Activated CD8-positive, alpha-beta memory T cell treated with anti-CD3 and anti-CD28 coated beads, Interleukin-2, amount 50 U/mL, for 4 hours (primary cell): ENCODE data around the gene RER1.
"Not testable (repeated sequence)": the region's sequence is repeated elsewhere in the genome, so short reads cannot be mapped to it uniquely, and the experiment has no call there.

Source experiments
- DNase-seq: peaks from one replicate; pipeline ENCODE4 v3.0.0-alpha.2; 2020

RER1 gene

DNA sequence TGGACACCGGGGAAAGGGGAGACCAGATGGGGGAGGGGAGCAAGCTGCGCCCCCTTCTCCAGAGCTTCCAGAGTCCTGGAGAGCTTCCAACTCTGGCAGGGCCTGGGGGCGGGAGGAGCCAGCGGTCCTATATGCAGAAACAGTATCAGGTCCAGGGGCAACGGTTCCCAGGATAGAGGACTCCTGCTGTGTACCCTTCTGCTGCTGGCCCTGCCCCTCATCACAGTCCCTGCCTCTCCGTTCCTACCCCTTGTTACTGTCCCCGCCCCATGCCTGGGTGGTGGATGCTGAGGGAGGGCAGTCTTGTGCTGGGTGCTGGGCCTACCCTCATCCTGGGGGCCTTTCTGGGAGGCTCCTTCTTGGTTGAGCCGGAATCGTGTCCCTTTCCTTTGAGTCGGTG, 39.9 kb downstream of the RER1 start:
- no peak for DNase-seq

DNA sequence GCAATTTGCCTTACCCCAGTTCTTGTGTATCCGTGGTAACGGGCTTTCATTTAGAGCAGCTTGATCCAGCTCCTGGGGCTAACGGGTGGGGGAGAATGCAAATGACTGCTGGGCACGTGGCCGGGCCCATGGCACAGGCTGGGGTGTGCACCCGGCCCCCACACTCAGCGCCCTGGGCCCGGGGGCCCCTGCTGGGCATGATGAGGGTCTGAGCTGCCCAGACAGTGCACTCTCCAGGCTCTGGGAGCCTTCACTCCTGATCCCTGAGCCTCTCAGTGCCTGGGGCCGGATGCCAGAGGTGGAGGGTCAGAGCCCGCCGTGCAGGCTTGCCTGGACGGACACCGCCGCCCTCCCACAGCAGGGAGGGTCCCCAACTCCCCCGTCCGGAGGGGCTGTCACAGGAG, 40.8 kb downstream of the RER1 start:
- no peak for DNase-seq

DNA sequence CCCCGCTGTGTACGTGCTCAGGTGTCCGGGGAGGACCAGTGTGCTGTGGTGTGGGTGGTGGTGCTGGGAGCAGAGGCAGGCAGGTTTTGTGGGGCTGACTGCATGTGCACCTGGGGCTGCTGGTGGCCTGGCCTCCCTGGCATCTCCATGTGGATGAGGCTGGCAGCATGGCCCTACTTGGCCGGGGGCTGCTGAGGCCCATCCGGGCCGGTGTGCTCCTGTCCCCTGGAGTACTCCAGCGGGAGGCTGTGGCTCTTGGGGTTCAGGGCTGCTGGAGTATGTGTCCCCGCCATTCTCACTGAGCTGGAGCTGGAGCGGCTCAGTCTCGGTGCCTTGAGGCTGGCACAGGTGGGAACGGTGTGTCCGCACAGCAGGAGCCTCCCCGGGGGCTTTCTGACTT, 41.6 kb downstream of the RER1 start:
- no peak for DNase-seq

DNA sequence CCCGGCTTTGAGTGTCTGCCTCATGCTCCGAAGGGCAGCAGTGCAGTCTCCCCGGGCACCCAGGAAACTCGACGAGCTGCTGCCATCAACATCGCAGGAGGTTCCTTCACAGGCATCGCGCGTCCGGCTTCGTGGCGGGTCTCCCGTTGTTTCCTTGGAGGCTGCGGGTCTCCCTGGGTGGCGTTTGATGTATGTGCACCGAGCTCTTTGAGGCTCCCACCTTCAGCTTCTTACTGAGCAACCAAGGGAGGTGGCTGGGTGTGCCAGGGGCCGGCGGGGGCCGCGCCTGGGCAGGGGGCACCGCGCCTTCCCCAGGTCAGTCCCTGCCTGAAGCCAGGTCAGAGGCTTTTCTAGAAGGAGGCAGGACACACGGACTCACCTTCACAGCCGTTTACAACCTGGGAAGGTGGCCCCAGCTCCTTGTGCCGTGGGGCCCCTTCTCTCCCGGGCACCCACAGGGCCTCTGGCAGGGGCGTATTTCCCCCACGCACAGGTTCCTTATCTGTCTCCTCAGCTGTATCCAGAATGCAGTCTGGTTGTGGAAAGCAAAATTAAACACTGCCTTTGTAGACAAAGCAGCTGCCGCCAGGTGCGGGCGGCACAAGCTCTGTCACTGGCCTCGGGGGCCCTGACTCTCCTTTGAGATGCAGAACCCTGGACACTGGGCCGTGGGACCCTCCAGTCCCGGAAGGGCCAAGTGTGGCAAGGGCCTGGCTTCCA, 42.5 kb downstream of the RER1 start:
- no peak for DNase-seq

DNA sequence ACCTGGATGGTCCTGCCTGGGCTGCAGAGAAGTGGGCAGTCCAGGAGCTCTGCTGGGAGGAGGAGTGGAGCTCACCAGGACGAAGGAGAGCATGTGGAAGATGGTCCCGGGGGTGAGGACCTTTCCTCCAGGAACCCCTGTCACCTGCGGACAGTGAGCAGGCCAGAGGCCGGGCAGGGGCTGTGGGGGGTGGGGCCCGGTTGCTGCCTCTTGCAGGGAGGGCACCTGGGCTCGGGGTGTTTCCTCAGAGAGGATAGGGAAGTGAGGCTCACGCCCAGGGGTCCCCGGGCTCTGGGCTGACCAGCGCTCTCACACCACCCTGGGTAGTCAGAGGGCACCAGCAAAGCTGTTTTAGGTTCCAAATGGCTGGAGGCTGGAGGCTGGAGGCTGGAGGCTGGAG, 43.5 kb downstream of the RER1 start:
- no peak for DNase-seq

DNA sequence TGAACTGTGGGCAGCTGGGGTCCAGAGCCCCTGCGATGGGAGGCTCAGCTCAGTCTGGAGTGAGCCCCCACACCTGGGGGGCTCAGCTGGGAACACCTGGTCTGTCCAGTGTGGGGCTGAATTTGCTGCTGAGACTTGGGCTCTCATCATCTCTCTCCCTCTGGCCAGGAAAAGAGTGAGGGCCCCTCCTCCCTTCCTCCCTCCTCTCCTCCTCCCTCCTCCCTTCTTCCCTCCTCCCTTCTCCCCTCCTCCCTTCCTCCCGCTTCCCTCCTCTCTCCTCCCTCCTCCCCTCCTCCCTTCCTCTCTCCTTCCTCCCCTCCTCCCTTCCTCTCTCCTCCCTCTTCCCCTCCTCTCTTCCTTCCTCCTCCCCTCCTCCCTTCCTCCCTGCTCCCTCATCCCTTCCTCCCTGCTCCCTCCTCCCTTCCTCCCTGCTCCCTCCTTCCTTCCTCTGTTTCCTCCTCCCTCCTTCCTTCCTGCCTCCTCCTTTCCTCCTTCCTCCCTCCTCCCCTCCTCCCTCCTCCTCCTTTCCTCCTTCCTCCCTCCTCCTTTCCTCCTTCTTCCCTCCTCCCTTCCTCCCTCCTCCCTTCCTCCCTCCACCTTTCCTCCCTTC, 44.2 kb downstream of the RER1 start:
- DNase-seq: no peak

DNA sequence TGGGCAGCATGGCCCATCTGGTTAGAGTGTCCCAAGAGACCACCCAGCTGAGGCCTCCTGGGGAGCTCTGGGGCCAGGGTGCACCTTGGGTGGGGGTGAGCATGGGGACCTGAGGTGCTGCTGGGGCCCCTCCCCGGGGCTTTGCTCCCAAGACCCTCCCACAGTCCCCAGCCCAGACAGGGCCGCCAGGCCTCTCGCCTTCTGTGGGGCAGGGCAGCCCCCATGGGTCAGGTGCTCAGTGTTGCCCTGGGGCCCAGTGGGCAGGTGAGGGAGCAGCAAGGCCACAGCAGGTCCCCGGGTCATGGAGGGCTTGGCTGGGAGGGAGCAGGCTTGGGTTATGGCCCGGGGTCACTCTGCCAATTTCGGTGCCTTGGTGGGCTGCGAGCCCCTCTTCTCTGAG, 45.2 kb downstream of the RER1 start:
- no peak for DNase-seq

DNA sequence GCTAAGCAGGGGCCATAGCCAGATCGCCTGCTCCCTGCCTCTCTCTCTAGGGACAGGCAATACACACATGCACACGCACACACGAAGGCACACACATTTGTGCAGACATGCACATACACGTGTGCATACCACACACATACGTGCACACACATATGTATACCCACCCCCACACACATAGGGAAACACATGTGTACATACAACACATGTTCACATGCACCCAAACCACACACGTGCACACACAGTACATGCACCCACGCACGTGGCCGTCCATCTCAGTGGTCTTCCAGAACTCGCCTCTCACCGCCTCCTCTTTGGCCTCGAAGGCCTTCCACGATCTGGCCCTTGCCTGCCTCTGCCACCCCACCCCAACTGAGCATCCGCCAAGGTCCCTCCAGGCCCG, 46.0 kb downstream of the RER1 start:
- DNase-seq: no peak

DNA sequence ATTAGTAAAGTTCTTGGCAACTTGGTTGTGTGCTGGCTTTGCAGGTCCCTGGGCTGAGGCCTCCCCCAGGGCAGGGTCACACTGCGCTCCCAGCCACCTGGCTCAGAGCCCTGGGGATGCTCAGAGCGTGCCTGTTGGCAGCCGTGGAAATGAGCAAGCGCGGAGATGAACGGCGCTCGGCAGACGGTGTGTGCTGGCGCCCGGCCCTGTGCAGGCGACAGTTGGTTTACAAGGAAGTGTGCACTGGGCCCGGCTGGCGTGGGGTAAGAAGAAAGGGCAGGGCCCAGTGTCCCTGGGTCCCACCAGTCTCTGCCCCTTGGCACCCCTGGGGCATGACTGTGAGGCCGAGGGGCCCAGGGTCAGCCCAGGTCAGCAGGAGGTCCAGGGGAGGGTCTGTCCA, 46.4 kb downstream of the RER1 start:
- DNase-seq: no peak

DNA sequence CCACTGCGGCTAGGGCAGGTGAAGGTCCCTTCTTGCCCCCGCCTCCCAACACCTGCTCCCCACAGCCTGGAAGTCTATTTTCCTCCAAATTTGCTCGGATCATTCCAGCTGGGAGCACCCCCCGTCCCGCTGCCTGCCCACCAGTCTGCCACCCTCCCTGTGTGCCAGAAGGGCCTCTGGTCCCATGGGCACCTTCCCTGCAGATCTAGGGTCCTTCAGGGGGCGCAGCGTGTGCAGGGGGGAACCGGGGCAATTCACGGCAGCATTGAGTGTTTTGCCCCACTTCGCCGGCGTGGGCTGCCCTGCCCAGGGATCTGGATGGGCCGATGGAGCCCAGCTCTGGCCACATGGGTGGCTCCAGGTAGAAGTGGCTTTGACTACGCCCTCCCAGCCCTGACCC, 47.0 kb downstream of the RER1 start:
- no peak for DNase-seq

DNA sequence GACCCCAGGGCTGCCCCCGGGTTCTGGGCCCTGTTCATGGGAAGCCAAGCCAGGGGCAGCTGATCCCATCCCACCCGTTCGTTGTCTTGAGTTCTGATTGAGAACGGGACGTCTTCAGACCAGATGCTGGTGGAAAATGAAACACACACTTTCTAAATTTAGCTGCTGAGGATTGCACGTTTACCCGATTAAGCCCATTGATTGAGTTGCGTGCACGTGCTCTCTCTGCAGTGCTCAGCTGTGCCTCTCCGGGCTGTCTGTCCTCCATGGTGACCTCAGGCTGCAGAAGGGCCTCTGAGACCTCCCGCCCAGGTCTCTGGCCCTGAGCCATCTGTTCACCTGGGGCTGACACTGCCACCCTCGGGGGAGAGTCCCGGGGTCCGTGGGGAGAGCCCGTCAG, 47.7 kb downstream of the RER1 start:
- no peak for DNase-seq

DNA sequence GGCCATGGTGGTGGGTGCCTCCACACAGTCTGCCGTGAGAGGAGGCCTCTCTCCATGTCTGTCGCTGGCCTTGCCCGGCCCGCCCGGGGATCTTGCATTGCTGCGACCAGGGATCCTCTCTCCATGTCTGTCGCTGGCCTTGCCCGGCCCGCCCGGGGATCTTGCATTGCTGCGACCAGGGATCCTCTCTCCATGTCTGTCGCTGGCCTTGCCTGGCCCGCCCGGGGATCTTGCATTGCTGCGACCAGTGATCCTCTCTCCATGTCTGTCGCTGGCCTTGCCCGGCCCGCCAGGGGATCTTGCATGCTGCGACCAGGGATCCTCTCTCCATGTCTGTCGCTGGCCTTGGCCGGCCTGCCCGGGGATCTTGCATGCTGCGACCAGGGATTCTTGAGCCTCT, 48.7 kb downstream of the RER1 start:
- DNase-seq: not testable (repeated sequence)

DNA sequence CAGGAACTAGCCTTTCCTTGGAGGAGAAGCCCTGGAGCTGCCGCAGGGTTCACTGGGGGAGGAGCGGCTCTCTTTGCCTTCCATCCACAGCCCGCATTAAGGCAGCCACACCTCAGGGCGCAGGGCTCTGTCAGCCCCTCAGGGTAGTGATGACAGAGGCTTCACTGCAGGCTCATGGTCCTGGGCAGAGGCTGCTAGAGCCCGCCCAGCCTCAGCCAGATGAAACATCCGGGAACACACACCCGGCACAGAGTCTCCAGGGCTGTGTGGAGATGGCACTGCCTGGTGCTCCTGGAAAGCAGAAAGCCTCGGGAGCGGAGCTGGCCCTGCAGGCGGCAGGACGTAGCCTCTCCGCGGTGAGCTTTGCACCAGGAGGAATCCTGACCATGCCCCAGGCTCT, 50.1 kb downstream of the RER1 start:
- no peak for DNase-seq

DNA sequence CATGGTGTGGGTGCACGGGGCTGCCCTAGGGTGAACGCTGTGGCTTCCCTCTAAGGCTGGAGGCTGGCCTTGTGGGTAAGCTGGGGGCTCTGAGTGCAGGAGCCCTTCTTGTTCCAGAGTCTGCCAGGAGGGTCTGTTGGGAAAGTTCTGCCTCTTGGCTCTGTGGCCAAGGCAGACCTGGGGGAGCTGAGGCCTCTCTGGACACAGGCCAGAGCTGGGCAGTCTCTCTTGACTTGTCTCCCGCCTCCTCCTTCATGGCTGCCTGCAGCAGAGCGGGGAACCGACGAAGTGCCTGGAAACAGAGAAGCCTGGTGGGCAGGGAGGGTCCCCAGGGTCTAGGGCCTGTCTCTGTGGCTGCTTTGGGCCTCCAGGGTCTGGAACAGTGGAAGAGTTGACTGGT, 51.0 kb downstream of the RER1 start:
- no peak for DNase-seq

DNA sequence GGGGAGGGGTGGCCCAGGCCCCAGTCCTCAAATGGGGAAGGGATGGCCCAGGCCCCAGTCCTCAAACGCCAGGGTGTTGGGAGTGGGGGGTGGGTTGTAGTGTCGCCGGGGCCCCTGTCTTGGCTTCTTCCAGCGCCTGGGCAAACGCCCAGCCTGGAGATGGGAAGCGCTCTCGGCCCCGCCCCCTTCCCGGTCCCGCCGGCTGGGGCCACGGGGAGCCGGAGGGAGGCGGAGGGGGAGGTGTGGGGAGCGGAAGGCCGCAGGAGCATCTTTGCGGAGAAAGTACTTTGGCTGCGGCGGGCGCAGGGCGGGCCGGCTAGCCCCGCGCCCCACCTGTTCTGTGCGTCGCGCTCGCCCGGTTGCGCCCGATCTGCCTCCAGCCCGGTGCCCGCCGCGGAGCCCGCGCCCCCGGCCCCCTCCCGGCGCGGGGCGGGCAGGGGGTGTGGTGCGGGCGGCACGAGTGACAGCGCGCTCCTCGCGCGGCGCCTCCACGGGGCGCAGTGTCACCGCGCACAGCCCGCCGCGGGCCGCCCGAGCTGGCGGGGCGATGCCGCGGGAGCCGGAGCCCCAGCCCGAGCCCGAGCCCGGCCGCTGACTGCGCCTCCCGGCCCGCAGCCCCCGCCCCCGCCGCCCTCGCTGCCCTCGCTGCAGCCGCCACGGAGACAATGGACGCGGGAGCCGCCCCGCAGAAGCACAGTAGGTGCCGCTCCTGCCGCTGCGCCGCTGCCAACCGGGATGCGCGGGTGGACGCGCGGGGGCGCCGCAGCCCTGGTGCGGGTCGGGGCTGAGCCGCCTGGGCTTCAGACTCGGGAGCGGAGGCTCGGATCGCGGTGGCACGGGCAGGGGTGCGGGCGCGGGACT, 51.9 kb downstream of the RER1 start:
- DNase-seq: no peak

DNA sequence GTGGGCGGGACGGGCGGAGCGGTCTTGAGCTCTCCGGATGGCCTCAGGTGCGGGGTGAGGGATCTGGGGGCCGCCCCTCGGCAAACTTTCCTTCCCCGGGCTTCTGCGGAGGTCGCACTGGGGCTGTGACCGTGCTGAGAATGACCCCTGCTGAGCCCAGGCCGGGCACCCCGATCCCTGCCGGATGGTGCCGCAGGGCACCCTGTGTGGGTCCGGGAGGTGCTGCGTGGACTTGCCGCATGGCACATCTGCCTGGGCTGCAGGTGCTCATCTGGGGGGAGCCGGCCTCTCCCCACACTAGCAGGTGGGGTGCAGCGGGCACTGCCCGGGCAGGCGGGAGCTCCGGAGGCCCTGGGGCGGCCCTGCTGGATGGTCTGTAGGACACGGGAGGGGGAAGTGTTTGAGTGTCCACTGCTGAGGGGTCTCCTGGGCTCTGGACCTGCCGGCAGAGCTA, 52.5 kb downstream of the RER1 start:
- DNase-seq: no peak

DNA sequence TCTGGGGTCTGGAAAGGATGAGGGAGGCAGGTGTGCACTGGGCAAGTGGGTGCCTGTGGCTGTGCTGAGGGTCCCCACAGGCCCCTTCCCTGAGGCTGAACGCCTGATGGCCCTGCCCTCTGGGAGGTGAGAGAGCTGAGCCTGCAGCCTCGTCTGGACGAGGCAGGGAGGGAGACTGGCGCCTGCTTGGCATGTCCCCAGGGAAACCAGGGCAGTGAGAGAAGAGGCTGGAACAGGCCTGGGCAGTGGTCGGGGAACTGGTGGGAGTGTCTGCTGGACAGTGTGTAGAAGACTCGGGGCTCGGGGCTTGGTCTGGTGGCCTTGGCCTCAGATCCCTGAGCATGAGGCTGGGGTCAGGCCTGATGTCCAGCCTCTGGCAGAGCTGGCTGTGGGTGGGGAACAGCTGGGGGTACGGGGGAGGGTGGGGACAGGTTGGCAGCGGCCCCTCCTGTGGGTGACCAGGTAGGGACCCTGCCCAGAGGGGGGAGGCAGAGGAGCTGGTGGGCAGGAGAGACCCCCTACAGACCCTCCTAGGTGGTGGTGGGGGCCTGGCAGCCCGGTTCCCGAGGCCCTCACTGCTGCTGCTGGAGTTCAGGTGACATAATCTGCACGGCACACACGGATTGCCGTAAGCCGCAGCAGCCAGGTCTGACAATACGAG, 53.7 kb downstream of the RER1 start:
- no peak for DNase-seq

DNA sequence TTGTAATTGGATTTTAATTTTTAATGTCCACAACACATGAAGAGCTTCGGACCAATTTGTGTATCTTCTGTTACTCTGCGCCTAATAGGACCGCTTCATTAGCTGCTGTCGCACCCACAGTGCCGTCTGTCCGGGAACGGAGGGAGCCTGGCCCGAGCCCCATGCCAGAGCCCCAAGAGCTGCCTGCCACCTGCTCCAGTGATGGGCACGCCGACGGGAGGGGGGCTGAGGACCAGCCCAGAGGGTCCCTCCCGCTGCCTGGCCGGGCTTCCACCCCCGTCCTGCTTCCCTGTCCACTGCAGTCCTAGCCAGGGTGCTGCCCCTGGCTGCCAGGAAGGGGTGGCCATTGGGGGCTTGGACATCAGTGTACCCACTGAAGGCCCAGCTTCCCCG, 54.2 kb downstream of the RER1 start:
- DNase-seq: no peak

DNA sequence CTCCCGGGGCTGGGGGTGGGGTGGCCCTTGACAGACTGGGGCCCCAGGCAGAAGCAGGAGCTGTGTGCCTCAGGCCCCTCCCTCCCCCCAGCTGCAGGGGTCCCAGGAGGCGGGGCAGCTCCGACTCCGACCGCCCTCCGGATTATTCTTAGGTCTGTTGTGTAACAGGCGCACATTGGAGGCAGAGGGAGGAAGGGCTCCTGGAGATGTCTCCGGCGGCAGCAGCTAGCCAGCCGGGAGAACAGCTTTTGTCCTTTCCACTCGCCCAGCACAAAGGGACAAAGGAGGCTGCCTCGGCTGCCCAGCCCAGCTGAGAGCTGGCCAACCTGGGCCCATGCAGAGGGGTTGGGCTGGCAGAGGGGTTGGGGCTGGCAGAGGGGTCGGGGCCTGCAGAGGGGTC, 54.8 kb downstream of the RER1 start:
- no peak for DNase-seq

DNA sequence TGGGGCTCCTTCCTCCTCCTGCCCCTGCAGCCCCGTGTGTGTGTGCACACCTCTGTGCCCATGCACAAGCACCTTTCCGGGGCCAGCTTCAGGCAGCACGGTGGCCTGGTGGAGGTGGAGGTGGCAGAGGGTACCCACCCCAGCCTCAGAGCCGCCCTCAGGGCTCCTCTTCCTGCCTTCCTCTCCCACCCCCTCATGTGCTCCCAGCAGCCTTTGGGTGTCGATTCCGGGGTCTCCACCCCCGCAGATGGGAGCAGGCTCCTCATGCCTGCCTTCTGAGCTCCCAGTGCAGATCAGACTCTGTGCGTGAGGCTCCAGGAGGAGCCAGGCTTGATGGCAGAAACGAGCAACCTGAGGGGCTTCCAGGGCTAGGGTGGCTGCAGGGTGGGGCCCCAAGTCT, 55.2 kb downstream of the RER1 start:
- no peak for DNase-seq

DNA sequence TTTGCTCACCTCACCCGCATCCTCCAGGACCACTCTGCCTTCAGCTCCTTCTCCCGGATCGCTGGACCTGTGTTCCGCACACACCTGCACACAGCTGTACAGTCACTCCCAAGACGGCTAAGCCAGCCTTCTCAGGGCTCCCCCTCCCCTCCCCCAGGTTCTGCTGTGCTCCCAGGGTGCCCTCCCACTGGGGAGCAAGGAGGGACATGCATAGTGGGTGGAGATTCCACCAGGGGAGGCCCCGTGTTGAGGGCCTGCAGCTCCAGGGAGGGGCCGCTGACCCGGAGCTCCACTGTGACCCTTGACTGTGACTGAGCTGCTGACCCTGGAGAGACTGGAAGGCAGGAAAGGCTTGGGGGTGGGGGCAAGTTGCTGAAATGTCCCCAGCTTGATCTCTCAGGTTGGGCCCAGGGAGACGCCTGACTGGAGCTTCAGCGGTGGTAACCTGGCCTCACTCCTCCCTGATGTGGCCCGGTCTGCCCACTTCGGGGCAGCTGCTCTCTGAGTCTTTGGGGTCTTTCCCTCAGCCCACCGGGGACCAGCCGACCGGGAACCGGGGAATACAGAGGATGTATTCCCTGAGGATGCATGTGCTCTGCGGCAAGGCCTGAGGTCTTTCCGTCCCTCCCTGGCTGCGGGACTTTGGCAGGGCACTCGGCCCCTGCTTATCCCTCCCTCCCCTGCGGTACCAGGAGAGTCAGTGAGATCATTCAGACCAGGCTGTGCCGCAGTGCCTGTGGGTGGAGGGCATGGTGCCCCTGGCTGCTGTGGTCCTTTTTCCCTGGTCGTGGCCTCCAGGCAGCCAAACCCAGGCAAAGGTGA, 55.8 kb downstream of the RER1 start:
- no peak for DNase-seq

DNA sequence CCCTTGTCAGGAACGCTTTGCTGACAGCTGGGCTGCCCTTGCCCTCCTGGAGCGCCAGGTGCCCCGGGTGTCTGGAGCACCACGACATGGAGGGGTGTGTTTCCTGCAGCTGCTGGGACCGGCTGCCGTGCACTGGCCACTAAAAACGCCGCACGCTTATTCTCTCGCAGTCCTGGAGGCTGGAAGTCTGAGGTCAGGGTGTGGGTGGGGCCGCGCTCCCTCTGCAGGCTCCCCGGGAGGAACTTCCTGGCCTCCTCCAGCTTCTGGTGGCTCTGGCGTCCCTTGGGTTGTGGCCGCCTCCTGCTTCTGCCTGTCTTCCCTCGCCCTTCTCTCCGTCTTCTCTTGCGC, 56.4 kb downstream of the RER1 start:
- DNase-seq: no peak
